GM21390 (cell line): Measurements from ENCODE around the gene PSMD4.
A peak's percentile ranks its signal among the peaks of the same experiment; 100 is the strongest.
"Not testable (repeated sequence)": the region's sequence is repeated elsewhere in the genome, so short reads cannot be mapped to it uniquely, and the experiment has no call there.

ENCODE experiments used
- ATAC-seq: cut with Tn5 transposase; IDR thresholded peaks from one replicate; pipeline ENCODE4 v1.9.1; 2021; ENCODE audit not compliant: unreplicated experiment

PSMD4 gene

GRCh38 chr1:151267760-151268159 lies 13.2 kb downstream of the PSMD4 start:
- no peak for ATAC-seq

- ATAC-seq = no peak
These were observed 19.5 kb downstream of the PSMD4 start for GRCh38 chr1:151273924-151274466.

- not testable (repeated sequence) for ATAC-seq
These were observed 20.8 kb downstream of the PSMD4 start for GRCh38 chr1:151275341-151275740.

GRCh38 chr1:151277249-151277648 lies 22.7 kb downstream of the PSMD4 start:
- ATAC-seq = no peak

- peak; percentile 26 for ATAC-seq
These were observed 26.9 kb downstream of the PSMD4 start for GRCh38 chr1:151281225-151281968.

- ATAC-seq = peak; percentile 85
These were observed 27.7 kb downstream of the PSMD4 start, which contains the start of gene ZNF687 for GRCh38 chr1:151281969-151282882. TSS of gene ZNF687 (plus strand) at chr1:151282299. CDS start at chr1:151286292, 3,993 bp downstream.

GRCh38 chr1:151282883-151283725 lies 28.6 kb downstream of the PSMD4 start:
- ATAC-seq = no peak

GRCh38 chr1:151284013-151284577 lies 29.6 kb downstream of the PSMD4 start:
- no peak for ATAC-seq

GRCh38 chr1:151286619-151287340 lies 32.2 kb downstream of the PSMD4 start:
- no peak for ATAC-seq

GRCh38 chr1:151287341-151287699 lies 32.8 kb downstream of the PSMD4 start:
- ATAC-seq = no peak

GRCh38 chr1:151287767-151288500 lies 33.4 kb downstream of the PSMD4 start:
- ATAC-seq = no peak

- no peak for ATAC-seq
These were observed 34.0 kb downstream of the PSMD4 start for GRCh38 chr1:151288502-151288901.

GRCh38 chr1:151289080-151289935 lies 34.8 kb downstream of the PSMD4 start:
- ATAC-seq = no peak

- ATAC-seq = no peak
These were observed 35.6 kb downstream of the PSMD4 start for GRCh38 chr1:151289991-151290708.

- ATAC-seq = no peak
These were observed 36.3 kb downstream of the PSMD4 start for GRCh38 chr1:151290709-151291303.

- no peak for ATAC-seq
These were observed 37.9 kb downstream of the PSMD4 start for GRCh38 chr1:151292207-151293030.
